T-helper 17 cell (primary cell): ENCODE results near the gene CETN3. TPM values are rescaled to one million over a fixed set of nuclear protein-coding genes. Genes with fewer than 3 reads are reported as not detected.
"Not testable (repeated sequence)": the region's sequence is repeated elsewhere in the genome, so short reads cannot be mapped to it uniquely, and the experiment has no call there.

ENCODE experiments used
- ATAC-seq: fragments of 150-1000 bp; cut with Tn5 transposase; 2 replicates; pipeline ENCODE4 v1.10.0; 2021; ENCODE audit warnings: mild to moderate bottlenecking, moderate library complexity
- DNase-seq, 3 donors: peaks; one replicate each; pipeline versions ENCODE4 v3.0.0 to v3.0.0-alpha.2; 2020 to 2021
- H3K9me3 ChIP-seq: one replicate; pipeline ENCODE4 v1.7.0; 2013; ENCODE audit warnings: low read length, mild to moderate bottlenecking; ENCODE audit not compliant: control insufficient read depth, poor library complexity, severe bottlenecking
- H3K27ac Mint-ChIP-seq: one replicate; pipeline ENCODE4 v1.8.0; 2022; ENCODE audit warnings: mild to moderate bottlenecking, moderate library complexity, mixed read lengths
- H3K27me3 Mint-ChIP-seq: one replicate; pipeline ENCODE4 v1.8.0; 2022; ENCODE audit warnings: mixed read lengths
- H3K36me3 Mint-ChIP-seq: one replicate; pipeline ENCODE4 v1.8.0; 2022; ENCODE audit warnings: low read depth, mixed read lengths
- H3K4me1 Mint-ChIP-seq: one replicate; pipeline ENCODE4 v1.8.0; 2022; ENCODE audit warnings: mild to moderate bottlenecking, mixed read lengths
- H3K4me3 Mint-ChIP-seq: one replicate; pipeline ENCODE4 v1.8.0; 2022; ENCODE audit warnings: mild to moderate bottlenecking, moderate library complexity, mixed read lengths
- total RNA-seq, 4 donors: library from RNA in 2 of 4; stranded (reverse) in 2 of 4; gene quantifications; one replicate each; pipeline ENCODE4 v1.2.3 and lab custom pipeline; 2022 to 2026

CETN3 gene
- total RNA-seq, 2 donors from 2014 or later, result 2.5 to 4.5 TPM

DNA sequence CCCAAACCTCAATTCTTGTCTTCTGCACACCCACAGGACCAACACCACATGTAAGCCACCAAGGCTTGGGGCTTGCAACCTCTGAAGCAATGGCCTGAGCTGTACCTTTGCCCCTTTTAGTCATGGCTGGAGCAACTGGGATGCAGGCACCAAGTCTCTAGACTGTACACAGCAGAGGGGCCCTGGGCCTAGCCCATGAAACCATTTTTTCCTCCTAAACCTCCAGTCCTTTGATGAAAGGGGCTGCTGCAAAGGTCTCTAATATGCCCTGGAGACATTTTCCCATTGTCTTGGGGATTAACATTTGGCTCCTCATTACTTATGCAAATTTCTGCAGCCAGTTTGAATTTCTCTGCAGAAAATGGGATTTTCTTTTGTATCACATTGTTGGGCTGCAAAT, 38.3 kb downstream of the CETN3 start:
- not testable (repeated sequence) for ATAC-seq

DNA sequence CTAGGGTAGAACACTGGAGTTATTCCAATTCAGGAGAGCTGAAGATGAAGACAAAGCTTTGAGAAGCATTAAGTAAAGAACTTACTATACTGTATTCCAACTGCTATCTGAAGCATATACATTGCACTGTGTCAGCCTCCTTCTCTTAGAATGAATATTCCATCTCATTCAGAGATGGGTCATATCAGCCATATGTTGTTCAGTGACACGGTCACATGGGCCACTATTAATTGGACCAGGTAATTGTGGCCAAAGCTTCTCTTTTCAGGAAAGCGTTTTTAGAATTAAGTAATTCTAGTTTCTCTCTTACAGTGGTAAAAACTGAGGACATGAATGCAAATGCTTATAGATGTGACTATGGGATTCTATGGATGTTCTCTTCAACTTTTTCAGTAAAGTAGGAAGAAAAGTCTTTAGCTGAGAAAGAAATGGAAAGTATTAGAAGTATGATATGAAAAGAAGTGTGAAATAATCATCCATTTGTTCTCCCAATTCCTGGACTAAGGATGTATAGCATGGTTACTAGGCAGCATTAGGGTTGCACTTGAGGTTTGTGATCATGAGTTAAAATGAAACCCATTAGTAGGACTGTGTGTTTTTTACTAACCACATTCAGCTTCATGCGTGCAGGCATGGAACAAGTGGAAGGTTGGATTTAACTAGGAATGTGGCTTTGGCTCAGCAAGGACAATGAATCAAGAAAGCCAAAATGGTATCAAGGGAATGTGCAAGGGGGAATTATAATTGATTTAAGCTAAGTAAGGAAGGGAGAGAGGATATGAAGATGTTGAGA, 40.9 kb downstream of the CETN3 start:
- no peak for ATAC-seq
- Mint-ChIP-seq H3K36me3 (no peaks in the 10 kb centered on the region), H3K4me1 (no peaks in the 10 kb centered on the region), H3K4me3 (no peak overlapping the region), H3K27ac (no peak overlapping the region), H3K27me3 (peaks cover 7% of the 10 kb centered on the region)
- no peaks in the 10 kb centered on the region for H3K9me3 ChIP-seq
- DNase-seq, result no peak

More for the DNA sequence above, 38.3 kb downstream of the CETN3 start:
- H3K27ac Mint-ChIP-seq, H3K4me1 Mint-ChIP-seq, H3K36me3 Mint-ChIP-seq, H3K4me3 Mint-ChIP-seq, DNase-seq, H3K9me3 ChIP-seq: not testable (repeated sequence)
- peaks cover 14% of the 10 kb centered on the region for H3K27me3 Mint-ChIP-seq

DNA sequence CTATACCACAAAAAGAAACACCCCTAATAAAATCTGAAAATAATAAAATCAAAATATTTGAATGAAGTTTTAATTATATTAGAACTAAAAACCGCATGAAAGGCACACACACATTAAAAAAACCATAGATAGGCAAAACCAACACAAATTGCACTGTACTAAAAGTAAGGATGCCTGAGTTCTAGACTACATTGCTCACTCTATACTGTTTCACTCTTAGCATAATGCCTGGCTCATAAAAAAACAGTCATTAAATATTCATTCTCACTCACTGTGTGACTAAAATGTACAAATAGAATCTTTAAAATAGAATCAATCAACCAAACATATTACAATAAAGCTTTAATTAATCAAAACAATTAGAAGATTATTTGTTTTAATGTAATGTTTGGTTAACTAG, 41.7 kb downstream of the CETN3 start:
- H3K27me3 Mint-ChIP-seq, result peaks cover 11% of the 10 kb centered on the region
- H3K4me3 Mint-ChIP-seq, result no peak overlapping the region
- no peak overlapping the region for H3K27ac Mint-ChIP-seq

DNA sequence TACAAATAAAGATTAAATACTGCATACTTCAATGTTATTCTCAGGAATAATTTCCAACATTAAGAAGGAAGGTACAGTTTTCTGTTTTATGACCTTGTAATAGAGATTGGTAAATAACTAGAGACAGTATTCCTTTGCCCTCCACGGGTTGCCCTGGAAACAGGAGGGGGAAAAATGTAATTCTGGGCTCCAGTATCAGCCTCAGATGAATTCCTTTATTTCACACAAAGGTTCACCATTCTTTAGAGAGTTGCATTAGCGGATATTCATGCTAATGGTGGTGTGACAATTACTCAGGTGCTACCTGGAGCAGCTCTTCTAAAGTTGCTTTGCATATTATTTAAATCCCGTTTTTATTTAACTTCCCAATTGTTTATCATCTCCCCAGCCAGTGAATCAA, 42.6 kb downstream of the CETN3 start:
- no peaks in the 10 kb centered on the region for H3K9me3 ChIP-seq
- ATAC-seq, result no peak
- H3K4me3 Mint-ChIP-seq, result no peak overlapping the region
- peaks cover 18% of the 10 kb centered on the region for H3K27me3 Mint-ChIP-seq
- no peaks in the 10 kb centered on the region for H3K4me1 Mint-ChIP-seq
- H3K27ac Mint-ChIP-seq, result no peak overlapping the region
- DNase-seq, result no peak
- no peaks in the 10 kb centered on the region for H3K36me3 Mint-ChIP-seq

More for the DNA sequence above, 41.7 kb downstream of the CETN3 start:
- no peaks in the 10 kb centered on the region for H3K36me3 Mint-ChIP-seq
- no peak for DNase-seq
- no peak for ATAC-seq
- H3K9me3 ChIP-seq, result no peaks in the 10 kb centered on the region
- H3K4me1 Mint-ChIP-seq, result no peaks in the 10 kb centered on the region

DNA sequence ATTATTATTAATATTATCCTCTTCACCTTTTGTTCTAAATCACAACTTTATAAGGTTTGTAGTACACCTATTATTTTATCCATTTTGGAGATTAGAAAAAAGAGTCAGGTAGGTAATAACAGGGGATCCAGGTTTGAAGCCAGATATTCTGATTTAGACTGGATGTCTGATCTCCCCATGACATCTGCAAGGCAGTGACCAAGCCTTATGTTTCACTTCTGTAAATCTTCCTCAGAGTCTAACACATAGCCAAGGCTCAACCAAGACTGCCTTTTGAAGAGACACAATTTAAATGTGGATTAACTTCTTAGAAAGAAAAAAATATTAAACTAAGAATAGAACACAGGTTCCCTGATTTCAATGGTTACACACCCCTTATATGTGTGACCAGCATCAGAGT, 44.2 kb downstream of the CETN3 start:
- ATAC-seq (no peak), DNase-seq (no peak)
- no peak overlapping the region for H3K27ac Mint-ChIP-seq
- H3K36me3 Mint-ChIP-seq, result no peaks in the 10 kb centered on the region
- H3K4me3 Mint-ChIP-seq, result no peak overlapping the region
- no peaks in the 10 kb centered on the region for H3K4me1 Mint-ChIP-seq
- no peaks in the 10 kb centered on the region for H3K9me3 ChIP-seq
- peaks cover 27% of the 10 kb centered on the region for H3K27me3 Mint-ChIP-seq

DNA sequence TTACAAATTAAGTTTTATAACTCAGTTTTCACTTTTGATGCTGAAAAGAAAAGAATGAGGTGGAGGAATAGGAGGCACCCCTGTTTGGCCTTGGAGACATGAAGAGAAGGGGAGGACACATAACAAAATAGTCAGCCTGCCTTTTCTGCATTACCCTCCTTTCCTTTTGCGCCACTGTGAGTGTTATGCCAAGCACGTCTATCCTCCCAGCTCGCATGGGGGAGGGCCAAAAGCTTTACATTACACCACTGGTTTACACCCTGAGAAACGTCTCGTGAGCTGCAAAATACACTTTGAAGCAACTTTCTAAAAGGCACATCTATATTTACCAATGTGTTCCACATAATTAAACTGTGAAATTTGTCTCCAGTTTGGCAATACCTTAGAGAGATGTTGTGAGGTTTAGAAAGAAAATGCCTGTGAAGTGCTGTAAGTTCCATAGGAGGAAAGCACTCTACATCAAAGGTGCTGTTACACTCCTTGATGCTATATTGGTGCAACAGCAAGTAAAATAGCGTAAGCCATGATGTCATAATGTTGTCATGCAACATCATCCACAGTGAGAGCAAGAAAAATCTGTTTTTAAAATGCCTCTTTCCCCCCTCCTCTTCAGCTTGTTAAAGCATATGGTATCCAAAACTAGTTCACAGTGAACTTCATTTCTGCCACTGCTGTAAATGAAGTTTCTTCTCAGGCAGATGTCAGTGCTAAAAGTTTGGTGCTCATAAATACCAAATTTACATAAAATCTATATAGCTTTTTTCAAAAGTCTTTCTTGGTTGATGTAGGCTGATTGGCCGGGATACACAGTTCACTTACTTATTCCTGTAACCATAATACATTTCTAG, 50.3 kb downstream of the CETN3 start:
- Mint-ChIP-seq H3K4me3 (no peak overlapping the region), H3K27ac (no peak overlapping the region), H3K27me3 (peaks cover 33% of the 10 kb centered on the region), H3K36me3 (no peaks in the 10 kb centered on the region), H3K4me1 (no peaks in the 10 kb centered on the region)
- ATAC-seq, result no peak
- peaks cover 4% of the 10 kb centered on the region for H3K9me3 ChIP-seq
- no peak for DNase-seq

DNA sequence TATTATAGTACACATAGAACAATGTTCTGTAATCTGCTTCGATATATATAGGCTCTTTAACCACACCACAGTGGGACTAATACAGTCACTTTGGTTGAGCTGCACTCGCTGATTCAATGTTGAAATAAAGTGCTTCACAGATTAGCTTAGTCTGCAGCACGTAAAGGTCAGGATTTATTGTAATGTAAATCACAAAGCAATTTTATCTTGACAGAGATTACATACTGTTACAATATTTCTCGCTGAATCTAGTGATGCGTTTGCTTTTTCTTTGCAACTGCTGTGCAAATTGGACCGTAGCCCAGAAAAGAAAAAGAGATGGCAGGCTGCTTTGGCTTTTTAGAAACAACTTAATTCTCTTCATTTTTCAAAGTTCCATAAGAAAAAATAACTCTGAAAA, 52.9 kb downstream of the CETN3 start:
- Mint-ChIP-seq H3K4me1 (no peaks in the 10 kb centered on the region), H3K36me3 (no peaks in the 10 kb centered on the region), H3K27ac (no peak overlapping the region), H3K27me3 (peaks cover 28% of the 10 kb centered on the region), H3K4me3 (no peak overlapping the region)
- peaks cover 4% of the 10 kb centered on the region for H3K9me3 ChIP-seq
- DNase-seq (no peak), ATAC-seq (no peak)

DNA sequence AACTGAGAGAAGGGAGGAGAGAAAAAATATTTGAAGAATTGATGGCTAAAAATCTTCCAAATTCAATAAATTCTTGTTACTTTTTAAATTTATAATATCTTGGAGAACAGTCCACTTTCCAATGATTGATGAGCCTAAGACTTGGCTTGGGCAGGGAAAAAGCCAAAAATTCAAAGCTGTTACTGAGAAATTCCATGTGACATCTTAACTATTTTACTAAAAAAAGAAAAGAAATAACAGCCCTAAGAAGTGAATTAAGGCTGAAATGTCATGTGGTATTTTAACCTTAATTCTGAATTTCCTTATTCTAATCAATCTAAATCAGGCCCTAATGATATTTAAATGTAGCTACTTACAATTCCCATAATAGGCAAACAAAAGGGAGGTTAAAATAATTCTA, 53.4 kb downstream of the CETN3 start:
- H3K9me3 ChIP-seq, result peaks cover 4% of the 10 kb centered on the region
- Mint-ChIP-seq H3K27ac (no peak overlapping the region), H3K4me1 (no peaks in the 10 kb centered on the region), H3K27me3 (peaks cover 30% of the 10 kb centered on the region), H3K4me3 (no peak overlapping the region), H3K36me3 (no peaks in the 10 kb centered on the region)
- DNase-seq (no peak), ATAC-seq (no peak)

DNA sequence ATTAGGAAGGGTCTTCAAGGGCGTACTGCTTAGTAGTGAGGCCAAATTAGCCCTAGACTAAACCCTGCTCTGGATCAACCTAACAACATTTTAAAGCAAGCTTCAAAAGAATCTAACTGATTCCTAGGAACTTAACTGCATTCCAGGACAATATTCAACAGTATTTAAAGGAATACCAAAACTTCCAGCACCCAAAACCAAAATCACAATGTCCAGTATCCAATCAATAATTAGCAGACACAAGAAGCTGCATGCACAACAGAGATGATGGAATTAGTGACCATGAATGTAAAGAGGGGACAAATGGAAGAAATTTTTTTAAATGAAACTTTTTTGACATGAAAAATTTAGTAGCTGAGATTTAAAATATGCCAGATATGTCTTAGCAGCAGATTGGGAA, 53.9 kb downstream of the CETN3 start:
- Mint-ChIP-seq H3K36me3 (no peaks in the 10 kb centered on the region), H3K27ac (no peak overlapping the region), H3K4me3 (no peak overlapping the region), H3K4me1 (no peaks in the 10 kb centered on the region), H3K27me3 (peaks cover 26% of the 10 kb centered on the region)
- ATAC-seq (no peak), DNase-seq (no peak)
- H3K9me3 ChIP-seq, result peaks cover 4% of the 10 kb centered on the region

DNA sequence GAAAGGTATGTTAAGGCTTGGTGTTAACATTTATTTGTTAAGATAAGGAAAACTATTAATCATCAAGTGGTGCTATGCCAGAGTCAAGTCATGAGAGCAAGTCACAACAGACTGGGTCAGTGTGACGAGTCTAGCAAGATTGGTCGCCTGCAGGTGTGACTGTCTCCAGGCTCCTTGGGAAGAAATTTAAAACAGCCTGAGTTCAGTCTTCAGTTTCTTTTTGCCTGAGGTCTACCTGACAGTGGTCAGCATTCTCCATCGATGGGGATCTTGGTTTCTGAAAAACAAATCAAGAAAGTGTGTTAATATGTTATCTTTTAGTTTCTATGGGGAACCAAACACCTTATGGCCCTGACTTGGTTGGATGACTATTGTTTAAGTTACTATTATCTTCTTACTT, 56.3 kb downstream of the CETN3 start:
- no peak overlapping the region for H3K27ac Mint-ChIP-seq
- no peaks in the 10 kb centered on the region for H3K36me3 Mint-ChIP-seq
- H3K27me3 Mint-ChIP-seq, result peaks cover 12% of the 10 kb centered on the region
- peaks cover 4% of the 10 kb centered on the region for H3K9me3 ChIP-seq
- ATAC-seq, result no peak
- no peak for DNase-seq
- no peak overlapping the region for H3K4me3 Mint-ChIP-seq
- no peaks in the 10 kb centered on the region for H3K4me1 Mint-ChIP-seq

DNA sequence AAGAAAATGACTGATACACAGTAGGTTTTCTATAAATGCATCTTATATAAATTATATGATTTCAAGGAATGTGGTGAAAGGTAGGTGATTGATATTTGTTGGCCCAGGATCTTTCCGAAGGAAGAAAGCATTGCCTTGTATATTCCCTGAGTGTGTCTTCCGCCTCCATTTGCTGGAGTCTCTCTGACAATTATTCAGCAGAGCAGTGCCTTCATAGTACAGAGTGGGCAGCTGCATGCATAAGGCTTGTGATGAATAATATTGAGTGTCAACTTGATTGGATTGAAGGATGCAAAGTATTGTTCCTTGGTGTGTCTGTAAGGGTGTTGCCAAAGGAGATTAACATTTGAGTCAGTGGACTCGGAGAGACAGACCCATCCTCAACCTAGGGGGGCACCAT, 58.5 kb downstream of the CETN3 start:
- Mint-ChIP-seq H3K4me1 (no peaks in the 10 kb centered on the region), H3K36me3 (no peaks in the 10 kb centered on the region), H3K27me3 (peaks cover 18% of the 10 kb centered on the region), H3K27ac (no peak overlapping the region), H3K4me3 (no peak overlapping the region)
- no peaks in the 10 kb centered on the region for H3K9me3 ChIP-seq
- DNase-seq, result no peak
- ATAC-seq, result no peak

DNA sequence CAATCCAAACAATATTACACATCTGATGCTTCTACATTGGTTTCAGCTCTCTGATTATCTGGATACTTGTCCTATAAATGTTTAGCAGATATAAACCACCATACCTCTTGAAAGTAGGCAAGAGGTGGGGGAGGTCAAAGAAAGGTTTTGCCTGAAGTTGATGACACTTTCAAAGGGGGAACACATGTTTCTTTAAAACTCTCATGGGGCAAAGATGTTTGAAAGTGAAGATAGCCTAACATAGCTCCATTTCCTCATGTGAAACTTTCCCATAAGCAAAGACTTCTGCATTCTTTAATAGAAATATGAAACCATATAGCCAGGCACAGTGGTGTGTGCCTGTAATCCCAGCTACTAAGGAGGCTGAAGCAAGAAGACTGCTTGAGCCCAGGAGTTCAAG, 62.1 kb downstream of the CETN3 start:
- Mint-ChIP-seq H3K4me3 (no peak overlapping the region), H3K27ac (no peak overlapping the region), H3K4me1 (no peaks in the 10 kb centered on the region), H3K27me3 (peaks cover 39% of the 10 kb centered on the region), H3K36me3 (no peaks in the 10 kb centered on the region)
- no peaks in the 10 kb centered on the region for H3K9me3 ChIP-seq
- ATAC-seq, result no peak
- DNase-seq, result no peak

DNA sequence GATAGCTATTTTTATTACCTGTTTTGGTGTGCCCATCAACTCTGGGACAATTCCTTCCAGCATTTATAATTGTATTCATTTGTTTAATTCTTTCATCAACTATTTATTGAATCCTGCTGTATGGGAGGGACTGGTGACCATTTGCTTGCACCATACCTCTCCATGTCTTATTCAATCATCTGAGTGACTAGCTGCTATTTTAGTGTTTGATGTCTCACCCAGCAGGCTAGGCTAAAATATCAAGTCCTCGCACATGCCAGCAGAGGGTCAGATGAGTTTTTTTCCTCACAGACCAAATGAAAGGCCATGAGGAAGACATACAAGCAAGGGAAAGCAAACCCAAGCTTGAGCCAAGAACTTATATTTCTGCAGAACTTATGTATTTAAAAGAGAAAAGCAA, 63.9 kb downstream of the CETN3 start:
- H3K9me3 ChIP-seq, result no peaks in the 10 kb centered on the region
- Mint-ChIP-seq H3K36me3 (peaks cover 2% of the 10 kb centered on the region), H3K27ac (no peak overlapping the region), H3K4me1 (no peaks in the 10 kb centered on the region), H3K27me3 (peaks cover 33% of the 10 kb centered on the region), H3K4me3 (no peak overlapping the region)
- DNase-seq, result no peak
- no peak for ATAC-seq
